GM20000 (cell line): ENCODE results near the gene TERT.

Source experiments
- DNase-seq: peaks from one replicate; pipeline ENCODE4 v3.0.0; 2012; ENCODE audit warnings: low spot score
- CTCF ChIP-seq: IDR thresholded peaks from 2 replicates; pipeline ENCODE4 v1.5.1; 2012; ENCODE audit warnings: mild to moderate bottlenecking, control low read depth; ENCODE audit errors: extremely low read depth, missing control alignments

TERT gene

GRCh38 chr5:1312993-1313833 is 18.3 kb upstream of the TERT start:
- no peak for TF ChIP-seq CTCF
- DNase-seq, result peak; percentile 76

- DNase-seq, result no peak
- TF ChIP-seq CTCF, result no peak
Measured at GRCh38 chr5:1312206-1312605, 17.3 kb upstream of the TERT start.

- no peak for DNase-seq
- TF ChIP-seq CTCF, result no peak
Measured at GRCh38 chr5:1311439-1312055, 16.7 kb upstream of the TERT start.

GRCh38 chr5:1310118-1310517 is 15.2 kb upstream of the TERT start:
- TF ChIP-seq CTCF, result no peak
- no peak for DNase-seq

- no peak for TF ChIP-seq CTCF
- DNase-seq, result no peak
Measured at GRCh38 chr5:1304033-1304432, 9.2 kb upstream of the TERT start.

GRCh38 chr5:1302258-1302657 is 7.4 kb upstream of the TERT start:
- no peak for DNase-seq
- TF ChIP-seq CTCF, result no peak

GRCh38 chr5:1300581-1301083 is 5.8 kb upstream of the TERT start:
- no peak for TF ChIP-seq CTCF
- no peak for DNase-seq
